T47D (cell line): ENCODE measurements around the gene ZDHHC17.

Experiments
- DNase-seq, 2 experiments: peaks; one replicate each; pipeline versions ENCODE4 v3.0.0 to v3.0.0-alpha.2; 2011 to 2012; ENCODE audit warnings: low read depth in 1 of 2, low spot score in 1 of 2
- JUND ChIP-seq: IDR thresholded peaks from 2 replicates; pipeline ENCODE4 v1.6.1; 2012; ENCODE audit warnings: low read depth
- in situ Hi-C: cut with HindIII; loops from 2 replicates; pipeline ENCODE4 v1.10.0; 2016; ENCODE audit warnings: low sequenced_read_pairs, low pct_unique_long_range_greater_than_20kb

The ZDHHC17 gene

GRCh38 chr12:76782526-76782925 lies 18.6 kb downstream of the ZDHHC17 start:
- in situ Hi-C loops: no loop called here
- DNase-seq: no peak
- TF ChIP-seq JUND: no peak

- in situ Hi-C loops: no loop called here
- no peak for DNase-seq
- TF ChIP-seq JUND: 0 out of 2 replicates have a peak, but pooled peaks have one; percentile 7
These were observed 20.7 kb downstream of the ZDHHC17 start for GRCh38 chr12:76784600-76785051.

- in situ Hi-C loops: no loop called here
- no peak for TF ChIP-seq JUND
- no peak for DNase-seq
These were observed 21.5 kb downstream of the ZDHHC17 start for GRCh38 chr12:76785407-76785806.

- in situ Hi-C loops: no loop called here
- TF ChIP-seq JUND: no peak
- no peak for DNase-seq
These were observed 23.1 kb downstream of the ZDHHC17 start for GRCh38 chr12:76786986-76787385.

GRCh38 chr12:76787689-76788088 lies 23.8 kb downstream of the ZDHHC17 start:
- in situ Hi-C loops: no loop called here
- DNase-seq: no peak
- no peak for TF ChIP-seq JUND

GRCh38 chr12:76789335-76790050 lies 25.6 kb downstream of the ZDHHC17 start:
- DNase-seq: no peak
- in situ Hi-C loops: no loop called here
- TF ChIP-seq JUND: no peak

GRCh38 chr12:76790564-76791552 lies 26.9 kb downstream of the ZDHHC17 start:
- TF ChIP-seq JUND: no peak
- peak in 1 of 2 experiments; percentile 33 for DNase-seq
- in situ Hi-C loops: no loop called here

GRCh38 chr12:76792828-76793227 lies 28.9 kb downstream of the ZDHHC17 start:
- in situ Hi-C loops: no loop called here
- TF ChIP-seq JUND: no peak
- DNase-seq: no peak

GRCh38 chr12:76798864-76799263 lies 34.9 kb downstream of the ZDHHC17 start:
- TF ChIP-seq JUND: no peak
- in situ Hi-C loops: no loop called here
- no peak for DNase-seq

- no peak for DNase-seq
- TF ChIP-seq JUND: no peak
- in situ Hi-C loops: no loop called here
These were observed 35.4 kb downstream of the ZDHHC17 start for GRCh38 chr12:76799362-76799761.

GRCh38 chr12:76802060-76802459 lies 38.1 kb downstream of the ZDHHC17 start:
- DNase-seq: no peak
- in situ Hi-C loops: no loop called here
- TF ChIP-seq JUND: no peak

GRCh38 chr12:76804435-76804976 lies 40.6 kb downstream of the ZDHHC17 start:
- in situ Hi-C loops: no loop called here
- no peak for TF ChIP-seq JUND
- DNase-seq: no peak
